ENCODE data around the gene OR8G5.

GRCh38 chr11:124313849-124314248 lies 57.7 kb downstream of the OR8G5 start, which contains the start of gene OR8D1:
- no peak for TF ChIP-seq CTCF (conservative IDR thresholded peaks at IDR 0.05; ENCODE audit: low read depth, low read length)
- no peak for TF ChIP-seq EZH2 (IDR thresholded peaks at IDR 0.05; ENCODE audit: low read length, unreplicated experiment)

Data from PC-3 (cell line).